Activated naive CD4-positive, alpha-beta T cell treated with anti-CD3 and anti-CD28 coated beads, Interleukin-2, amount 50 U/mL, for 24 hours (primary cell): ENCODE measurements around the gene ARMCX6.
A peak's percentile ranks its signal among the peaks of the same experiment; 100 is the strongest.
"Not testable (repeated sequence)": the region's sequence is repeated elsewhere in the genome, so short reads cannot be mapped to it uniquely, and the experiment has no call there.

Experiments used
- H3K27ac Mint-ChIP-seq: one replicate; pipeline ENCODE4 v1.8.0; 2021; ENCODE audit warnings: mild to moderate bottlenecking, mixed read lengths
- H3K27me3 Mint-ChIP-seq: one replicate; pipeline ENCODE4 v1.8.0; 2021; ENCODE audit warnings: mixed read lengths
- H3K36me3 Mint-ChIP-seq: one replicate; pipeline ENCODE4 v1.8.0; 2021; ENCODE audit warnings: mixed read lengths
- H3K4me1 Mint-ChIP-seq: one replicate; pipeline ENCODE4 v1.8.0; 2021; ENCODE audit warnings: mixed read lengths
- H3K4me3 Mint-ChIP-seq: one replicate; pipeline ENCODE4 v1.8.0; 2021; ENCODE audit warnings: mild to moderate bottlenecking, mixed read lengths
- H3K9me3 Mint-ChIP-seq: one replicate; pipeline ENCODE4 v1.8.0; 2021; ENCODE audit warnings: mixed read lengths

ARMCX6 gene

GRCh38 chrX:101617211-101618191 lies at the start of gene ARMCX6:
Gene ARMCX6, minus strand, starts transcription at chrX:101618000. Its CDS starts 1,380 bp downstream, at chrX:101616620.
- Mint-ChIP-seq H3K27ac (peak within 1 kb of the TSS; percentile 86), H3K4me3 (peak within 1 kb of the TSS; percentile 91), H3K9me3 (no peaks in the 10 kb centered on the region), H3K4me1 (peaks cover 28% of the 10 kb centered on the region), H3K27me3 (no peaks in the 10 kb centered on the region), H3K36me3 (peaks cover 2% of the 10 kb centered on the region)

- Mint-ChIP-seq H3K4me3 (peak within 1 kb of the TSS; percentile 82), H3K9me3 (no peaks in the 10 kb centered on the region), H3K36me3 (no peaks in the 10 kb centered on the region), H3K27me3 (no peaks in the 10 kb centered on the region), H3K4me1 (peaks cover 26% of the 10 kb centered on the region), H3K27ac (no peak within 1 kb of the TSS)
These were observed 41.8 kb upstream of the ARMCX6 start, which contains the start of gene ARMCX2 for GRCh38 chrX:101659601-101660063. Gene ARMCX2, minus strand, starts transcription at chrX:101659850. Its CDS starts 2,262 bp downstream, at chrX:101657588.

- H3K27me3 Mint-ChIP-seq, result no peaks in the 10 kb centered on the region
- peak overlapping the region; percentile 82 for H3K4me3 Mint-ChIP-seq
- no peak overlapping the region for H3K27ac Mint-ChIP-seq
- no peaks in the 10 kb centered on the region for H3K9me3 Mint-ChIP-seq
- no peaks in the 10 kb centered on the region for H3K36me3 Mint-ChIP-seq
- H3K4me1 Mint-ChIP-seq, result peaks cover 29% of the 10 kb centered on the region
These were observed 41.1 kb upstream of the ARMCX6 start for GRCh38 chrX:101658661-101659491.

- Mint-ChIP-seq H3K27me3 (no peaks in the 10 kb centered on the region), H3K4me1 (peaks cover 29% of the 10 kb centered on the region), H3K36me3 (no peaks in the 10 kb centered on the region), H3K9me3 (no peaks in the 10 kb centered on the region), H3K27ac (no peak overlapping the region), H3K4me3 (no peak overlapping the region)
These were observed 39.7 kb upstream of the ARMCX6 start for GRCh38 chrX:101657495-101657894.

GRCh38 chrX:101656817-101657216 lies 39.0 kb upstream of the ARMCX6 start:
- Mint-ChIP-seq H3K4me1 (peaks cover 29% of the 10 kb centered on the region), H3K4me3 (no peak overlapping the region), H3K27me3 (no peaks in the 10 kb centered on the region), H3K36me3 (no peaks in the 10 kb centered on the region), H3K27ac (no peak overlapping the region), H3K9me3 (no peaks in the 10 kb centered on the region)

- H3K4me1 Mint-ChIP-seq, result peaks cover 29% of the 10 kb centered on the region
- peak overlapping the region; percentile 51 for H3K4me3 Mint-ChIP-seq
- H3K9me3 Mint-ChIP-seq, result no peaks in the 10 kb centered on the region
- H3K36me3 Mint-ChIP-seq, result no peaks in the 10 kb centered on the region
- no peaks in the 10 kb centered on the region for H3K27me3 Mint-ChIP-seq
- peak overlapping the region; percentile 6 for H3K27ac Mint-ChIP-seq
These were observed 37.7 kb upstream of the ARMCX6 start for GRCh38 chrX:101655534-101655933.

GRCh38 chrX:101647716-101648115 lies 29.9 kb upstream of the ARMCX6 start:
- H3K9me3 Mint-ChIP-seq, result not testable (repeated sequence)

GRCh38 chrX:101642093-101642492 lies 24.3 kb upstream of the ARMCX6 start:
- H3K27me3 Mint-ChIP-seq, result no peaks in the 10 kb centered on the region
- H3K9me3 Mint-ChIP-seq, result no peaks in the 10 kb centered on the region
- no peaks in the 10 kb centered on the region for H3K36me3 Mint-ChIP-seq
- no peak overlapping the region for H3K27ac Mint-ChIP-seq
- no peak overlapping the region for H3K4me3 Mint-ChIP-seq
- no peaks in the 10 kb centered on the region for H3K4me1 Mint-ChIP-seq

More at GRCh38 chrX:101647716-101648115, 29.9 kb upstream of the ARMCX6 start:
- not testable (repeated sequence) for H3K27me3 Mint-ChIP-seq, H3K36me3 Mint-ChIP-seq, H3K4me3 Mint-ChIP-seq, H3K4me1 Mint-ChIP-seq, H3K27ac Mint-ChIP-seq

- Mint-ChIP-seq H3K36me3 (no peaks in the 10 kb centered on the region), H3K27ac (no peak overlapping the region), H3K4me3 (no peak overlapping the region), H3K27me3 (no peaks in the 10 kb centered on the region), H3K9me3 (no peaks in the 10 kb centered on the region), H3K4me1 (no peaks in the 10 kb centered on the region)
These were observed 21.8 kb upstream of the ARMCX6 start for GRCh38 chrX:101639583-101639982.

- Mint-ChIP-seq H3K4me3 (no peak overlapping the region), H3K27me3 (no peaks in the 10 kb centered on the region), H3K27ac (no peak overlapping the region), H3K9me3 (no peaks in the 10 kb centered on the region), H3K4me1 (peaks cover 38% of the 10 kb centered on the region), H3K36me3 (peaks cover 6% of the 10 kb centered on the region)
These were observed 1.6 kb upstream of the ARMCX6 start for GRCh38 chrX:101619364-101619763.

GRCh38 chrX:101605728-101606127 lies 12.1 kb downstream of the ARMCX6 start:
- no peaks in the 10 kb centered on the region for H3K27me3 Mint-ChIP-seq
- H3K27ac Mint-ChIP-seq, result no peak overlapping the region
- no peak overlapping the region for H3K4me3 Mint-ChIP-seq
- no peaks in the 10 kb centered on the region for H3K36me3 Mint-ChIP-seq
- no peaks in the 10 kb centered on the region for H3K9me3 Mint-ChIP-seq
- no peaks in the 10 kb centered on the region for H3K4me1 Mint-ChIP-seq

- Mint-ChIP-seq H3K4me3 (no peak overlapping the region), H3K4me1 (no peaks in the 10 kb centered on the region), H3K36me3 (no peaks in the 10 kb centered on the region), H3K27me3 (no peaks in the 10 kb centered on the region), H3K9me3 (no peaks in the 10 kb centered on the region), H3K27ac (no peak overlapping the region)
These were observed 12.7 kb downstream of the ARMCX6 start for GRCh38 chrX:101605146-101605545.

GRCh38 chrX:101602077-101602476 lies 15.7 kb downstream of the ARMCX6 start:
- Mint-ChIP-seq H3K4me3 (no peak overlapping the region), H3K36me3 (no peaks in the 10 kb centered on the region)

GRCh38 chrX:101599592-101599991 lies 18.2 kb downstream of the ARMCX6 start:
- H3K36me3 Mint-ChIP-seq, H3K27me3 Mint-ChIP-seq, H3K4me1 Mint-ChIP-seq, H3K9me3 Mint-ChIP-seq, H3K27ac Mint-ChIP-seq, H3K4me3 Mint-ChIP-seq: not testable (repeated sequence)

More at GRCh38 chrX:101602077-101602476, 15.7 kb downstream of the ARMCX6 start:
- H3K4me1 Mint-ChIP-seq, result no peaks in the 10 kb centered on the region
- no peaks in the 10 kb centered on the region for H3K27me3 Mint-ChIP-seq
- no peaks in the 10 kb centered on the region for H3K9me3 Mint-ChIP-seq
- no peak overlapping the region for H3K27ac Mint-ChIP-seq

GRCh38 chrX:101595739-101596419 lies 21.9 kb downstream of the ARMCX6 start:
- no peaks in the 10 kb centered on the region for H3K36me3 Mint-ChIP-seq
- no peak overlapping the region for H3K27ac Mint-ChIP-seq

More at GRCh38 chrX:101595739-101596419, 21.9 kb downstream of the ARMCX6 start:
- no peaks in the 10 kb centered on the region for H3K9me3 Mint-ChIP-seq
- H3K27me3 Mint-ChIP-seq, result no peaks in the 10 kb centered on the region
- H3K4me1 Mint-ChIP-seq, result no peaks in the 10 kb centered on the region
- H3K4me3 Mint-ChIP-seq, result no peak overlapping the region
